MM.1S (cell line): ENCODE results near the gene UTP20.

ENCODE experiments used
- EZH2phosphoT487 ChIP-seq: fragments of 300-600 bp; sonication (generic); IDR thresholded peaks from 2 replicates; pipeline ENCODE4 v1.6.1; 2018; ENCODE audit warnings: antibody characterized with exemption, low read length
- TF ChIP-seq, protein P1 (sequence below): fragments of 300-600 bp; sonication (generic); IDR thresholded peaks from 2 replicates; pipeline ENCODE4 v1.5.1; 2016; ENCODE audit warnings: antibody characterized with exemption, low read length, mixed read lengths

DNA sequence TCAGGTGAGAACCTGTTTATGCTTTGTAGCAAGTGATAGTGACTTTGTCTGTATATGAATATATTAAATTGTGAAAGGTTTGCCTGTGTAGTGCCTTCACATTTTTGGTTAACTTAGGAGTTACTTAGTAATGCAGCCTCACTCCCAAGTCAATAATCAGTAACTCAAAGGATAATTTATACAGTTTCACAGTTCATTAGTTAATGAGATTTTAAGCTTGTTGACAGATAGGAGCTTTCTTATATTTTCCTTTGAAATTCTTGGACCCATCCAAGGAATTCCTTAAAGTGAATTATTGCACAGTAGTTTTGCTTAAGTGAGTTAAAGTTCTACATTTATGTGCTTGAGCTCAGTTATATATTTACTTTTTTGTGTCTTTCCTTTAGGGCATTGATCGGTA, 50.7 kb downstream of the UTP20 start:
- TF ChIP-seq, protein P1, sequence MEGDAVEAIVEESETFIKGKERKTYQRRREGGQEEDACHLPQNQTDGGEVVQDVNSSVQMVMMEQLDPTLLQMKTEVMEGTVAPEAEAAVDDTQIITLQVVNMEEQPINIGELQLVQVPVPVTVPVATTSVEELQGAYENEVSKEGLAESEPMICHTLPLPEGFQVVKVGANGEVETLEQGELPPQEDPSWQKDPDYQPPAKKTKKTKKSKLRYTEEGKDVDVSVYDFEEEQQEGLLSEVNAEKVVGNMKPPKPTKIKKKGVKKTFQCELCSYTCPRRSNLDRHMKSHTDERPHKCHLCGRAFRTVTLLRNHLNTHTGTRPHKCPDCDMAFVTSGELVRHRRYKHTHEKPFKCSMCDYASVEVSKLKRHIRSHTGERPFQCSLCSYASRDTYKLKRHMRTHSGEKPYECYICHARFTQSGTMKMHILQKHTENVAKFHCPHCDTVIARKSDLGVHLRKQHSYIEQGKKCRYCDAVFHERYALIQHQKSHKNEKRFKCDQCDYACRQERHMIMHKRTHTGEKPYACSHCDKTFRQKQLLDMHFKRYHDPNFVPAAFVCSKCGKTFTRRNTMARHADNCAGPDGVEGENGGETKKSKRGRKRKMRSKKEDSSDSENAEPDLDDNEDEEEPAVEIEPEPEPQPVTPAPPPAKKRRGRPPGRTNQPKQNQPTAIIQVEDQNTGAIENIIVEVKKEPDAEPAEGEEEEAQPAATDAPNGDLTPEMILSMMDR = no peak
- TF ChIP-seq EZH2phosphoT487 = no peak
